WTC11 (cell line): ENCODE data around the gene COIL. TPM values are rescaled to one million over a fixed set of nuclear protein-coding genes. Genes with fewer than 3 reads are reported as not detected.

ENCODE experiments used
- AFF4 ChIP-seq: sonication (generic); formaldehyde crosslinking; IDR thresholded peaks from 2 replicates; pipeline ENCODE4 v1.8.1; 2023; ENCODE audit warnings: mild to moderate bottlenecking, missing genetic modification reagents, borderline replicate concordance
- ATF6 ChIP-seq: sonication (generic); formaldehyde crosslinking; IDR thresholded peaks from 2 replicates; pipeline ENCODE4 v1.8.1; 2023; ENCODE audit warnings: mild to moderate bottlenecking, missing genetic modification reagents
- CDX4 ChIP-seq: fragments of 250-450 bp; sonication (Bioruptor Pico); IDR thresholded peaks from 2 replicates; pipeline ENCODE4 v1.9.0; 2021; ENCODE audit warnings: moderate library complexity, mild to moderate bottlenecking, inconsistent platforms, borderline replicate concordance
- EMX1 ChIP-seq: fragments of 250-450 bp; sonication (Bioruptor Pico); IDR thresholded peaks from 2 replicates; pipeline ENCODE4 v1.8.0; 2021; ENCODE audit warnings: mild to moderate bottlenecking
- FOXJ3 ChIP-seq: sonication (generic); formaldehyde crosslinking; IDR thresholded peaks from 2 replicates; pipeline ENCODE4 v1.9.0; 2021; ENCODE audit warnings: missing genetic modification reagents, mild to moderate bottlenecking, borderline replicate concordance
- FOXK1 ChIP-seq: sonication (generic); formaldehyde crosslinking; IDR thresholded peaks from 2 replicates; pipeline ENCODE4 v1.8.0; 2022; ENCODE audit warnings: mild to moderate bottlenecking, moderate library complexity, missing genetic modification reagents
- JAZF1 ChIP-seq: fragments of 250-450 bp; sonication (Bioruptor Pico); IDR thresholded peaks from 2 replicates; pipeline ENCODE4 v1.9.0; 2021; ENCODE audit warnings: moderate library complexity, mild to moderate bottlenecking, inconsistent platforms
- JUN ChIP-seq: sonication (generic); formaldehyde crosslinking; IDR thresholded peaks from 2 replicates; pipeline ENCODE4 v1.8.0; 2023; ENCODE audit warnings: mild to moderate bottlenecking, missing genetic modification reagents
- MYBL2 ChIP-seq: sonication (generic); formaldehyde crosslinking; IDR thresholded peaks from 2 replicates; pipeline ENCODE4 v1.8.1; 2023; ENCODE audit warnings: mild to moderate bottlenecking, moderate library complexity, missing genetic modification reagents
- NFE2L1 ChIP-seq: sonication (generic); formaldehyde crosslinking; IDR thresholded peaks from 2 replicates; pipeline ENCODE4 v1.8.1; 2023; ENCODE audit warnings: missing genetic modification reagents
- NR1H2 ChIP-seq: sonication (generic); formaldehyde crosslinking; IDR thresholded peaks from 2 replicates; pipeline ENCODE4 v1.9.0; 2021; ENCODE audit warnings: mild to moderate bottlenecking, moderate library complexity, missing genetic modification reagents
- PREB ChIP-seq: sonication (generic); formaldehyde crosslinking; IDR thresholded peaks from 2 replicates; pipeline ENCODE4 v1.8.1; 2022; ENCODE audit warnings: mild to moderate bottlenecking, missing genetic modification reagents, moderate library complexity, borderline replicate concordance
- PRRX2 ChIP-seq: fragments of 250-450 bp; sonication (Bioruptor Pico); IDR thresholded peaks from 2 replicates; pipeline ENCODE4 v1.8.0; 2021; ENCODE audit warnings: mild to moderate bottlenecking
- RELA ChIP-seq: sonication (generic); formaldehyde crosslinking; IDR thresholded peaks from 2 replicates; pipeline ENCODE4 v1.8.1; 2022; ENCODE audit warnings: missing genetic modification reagents, mild to moderate bottlenecking, borderline replicate concordance
- TCF7 ChIP-seq: sonication (generic); formaldehyde crosslinking; IDR thresholded peaks from 2 replicates; pipeline ENCODE4 v1.8.0; 2022; ENCODE audit warnings: mild to moderate bottlenecking, low read depth, missing genetic modification reagents, moderate library complexity
- TEAD1 ChIP-seq: sonication (generic); formaldehyde crosslinking; IDR thresholded peaks from 2 replicates; pipeline ENCODE4 v1.8.0; 2022; ENCODE audit warnings: mild to moderate bottlenecking, missing genetic modification reagents
- USF1 ChIP-seq: sonication (generic); formaldehyde crosslinking; IDR thresholded peaks from 2 replicates; pipeline ENCODE4 v1.8.0; 2022; ENCODE audit warnings: mild to moderate bottlenecking, missing genetic modification reagents
- USF2 ChIP-seq: sonication (generic); formaldehyde crosslinking; IDR thresholded peaks from 2 replicates; pipeline ENCODE4 v1.8.1; 2023; ENCODE audit warnings: mild to moderate bottlenecking, missing genetic modification reagents, moderate library complexity
- ZBTB21 ChIP-seq: sonication (generic); formaldehyde crosslinking; IDR thresholded peaks from 2 replicates; pipeline ENCODE4 v1.8.1; 2023; ENCODE audit warnings: mild to moderate bottlenecking, missing genetic modification reagents, borderline replicate concordance
- ZMAT4 ChIP-seq: fragments of 250-450 bp; sonication (Bioruptor Pico); IDR thresholded peaks from 2 replicates; pipeline ENCODE4 v1.9.0; 2021; ENCODE audit warnings: mild to moderate bottlenecking
- ZNF138 ChIP-seq: sonication (generic); formaldehyde crosslinking; conservative IDR thresholded peaks from 2 replicates; pipeline ENCODE4 v1.8.1; 2022; ENCODE audit warnings: mild to moderate bottlenecking, moderate library complexity, missing genetic modification reagents
- ZNF263 ChIP-seq: sonication (generic); formaldehyde crosslinking; IDR thresholded peaks from 2 replicates; pipeline ENCODE4 v1.8.1; 2022; ENCODE audit warnings: low read depth, mild to moderate bottlenecking, moderate library complexity, missing genetic modification reagents
- ZNF416 ChIP-seq: fragments of 250-450 bp; sonication (Bioruptor Pico); IDR thresholded peaks from 2 replicates; pipeline ENCODE4 v1.9.0; 2021; ENCODE audit warnings: mild to moderate bottlenecking, inconsistent platforms
- ZNF532 ChIP-seq: fragments of 250-450 bp; sonication (Bioruptor Pico); IDR thresholded peaks from 2 replicates; pipeline ENCODE4 v1.9.0; 2021; ENCODE audit warnings: mild to moderate bottlenecking, borderline replicate concordance
- total RNA-seq: library from RNA; stranded (reverse); gene quantifications from 3 replicates; pipeline ENCODE4 v1.2.3, GENCODE V29; 2021

COIL gene
- total RNA-seq, 1 experiment from 2014 or later = 23.5 TPM

- peak; percentile 60; the same call in 1 of the 2 replicates for TF ChIP-seq PREB (CRISPR knock-in tag)
- TF ChIP-seq ZNF532 (CRISPR knock-in tag) = no peak
- no peak for TF ChIP-seq CDX4 (CRISPR knock-in tag)
- peak; percentile 46; the same call in 1 of the 2 replicates for TF ChIP-seq FOXK1 (CRISPR knock-in tag)
- no peak for TF ChIP-seq FOXJ3 (CRISPR knock-in tag)
- 0 out of 2 replicates have a peak, but pooled peaks have one; percentile 72 for TF ChIP-seq RELA (CRISPR knock-in tag)
- no peak for TF ChIP-seq ZBTB21 (CRISPR knock-in tag)
- no peak for TF ChIP-seq ATF6 (CRISPR knock-in tag)
- no peak for TF ChIP-seq PRRX2 (CRISPR knock-in tag)
- peak; percentile 67; the same call in 1 of the 2 replicates for TF ChIP-seq USF1 (CRISPR knock-in tag)
- TF ChIP-seq ZNF138 (CRISPR knock-in tag) = no peak
- TF ChIP-seq JUN (CRISPR knock-in tag) = no peak
- TF ChIP-seq NFE2L1 (CRISPR knock-in tag) = no peak
- no peak for TF ChIP-seq EMX1 (CRISPR knock-in tag)
- no peak for TF ChIP-seq AFF4 (CRISPR knock-in tag)
- peak; percentile 74 for TF ChIP-seq USF2 (CRISPR knock-in tag)
- no peak for TF ChIP-seq MYBL2
- TF ChIP-seq TEAD1 (CRISPR knock-in tag) = peak; percentile 51; the same call in 1 of the 2 replicates
- TF ChIP-seq ZNF416 (CRISPR knock-in tag) = no peak
- no peak for TF ChIP-seq ZMAT4 (CRISPR knock-in tag)
- no peak for TF ChIP-seq TCF7 (CRISPR knock-in tag)
- no peak for TF ChIP-seq NR1H2
- TF ChIP-seq ZNF263 (CRISPR knock-in tag) = no peak
- TF ChIP-seq JAZF1 = no peak
Observed at GRCh38 chr17:56960596-56961538, at the start of gene COIL (continued).
